NCI-H146 treated with DMSO at 0.1 percent for 48 hours (cell line): ENCODE data around the gene FNDC11.

Source experiments
- DNase-seq: peaks from one replicate; lab custom pipeline; 2025; ENCODE audit not compliant: unreplicated experiment; lab: John Stamatoyannopoulos, UW

FNDC11 gene

GRCh38 chr20:63522981-63523611 lies 30.9 kb upstream of the FNDC11 start:
- no peak for DNase-seq

- DNase-seq: no peak
Observed at GRCh38 chr20:63525185-63525584, 28.8 kb upstream of the FNDC11 start.

- DNase-seq: no peak
Observed at GRCh38 chr20:63525971-63526370, 28.0 kb upstream of the FNDC11 start.

GRCh38 chr20:63527184-63527583 lies 26.8 kb upstream of the FNDC11 start:
- DNase-seq: no peak

GRCh38 chr20:63529180-63529860 lies 24.6 kb upstream of the FNDC11 start:
- DNase-seq: no peak

- no peak for DNase-seq
Observed at GRCh38 chr20:63529861-63530787, 23.8 kb upstream of the FNDC11 start.

GRCh38 chr20:63530788-63531160 lies 23.2 kb upstream of the FNDC11 start:
- no peak for DNase-seq

- no peak for DNase-seq
Observed at GRCh38 chr20:63531686-63532448, 22.1 kb upstream of the FNDC11 start.

- DNase-seq: no peak
Observed at GRCh38 chr20:63532449-63532971, 21.4 kb upstream of the FNDC11 start.

- no peak for DNase-seq
Observed at GRCh38 chr20:63533388-63533787, 20.6 kb upstream of the FNDC11 start.

GRCh38 chr20:63533871-63534393 lies 20.0 kb upstream of the FNDC11 start:
- DNase-seq: no peak

GRCh38 chr20:63534427-63534830 lies 19.5 kb upstream of the FNDC11 start:
- no peak for DNase-seq

GRCh38 chr20:63534831-63535651 lies 18.9 kb upstream of the FNDC11 start:
- no peak for DNase-seq

- DNase-seq: peak; percentile 53
Observed at GRCh38 chr20:63536241-63536977, 17.6 kb upstream of the FNDC11 start.

GRCh38 chr20:63536997-63537524 lies 16.9 kb upstream of the FNDC11 start, which contains the start of gene PTK6:
Gene PTK6, minus strand, starts transcription at chr20:63537376. Its CDS starts 62 bp downstream, at chr20:63537314.
- DNase-seq: no peak

- peak; percentile 74 for DNase-seq
Observed at GRCh38 chr20:63537525-63538203, 16.3 kb upstream of the FNDC11 start.

- no peak for DNase-seq
Observed at GRCh38 chr20:63538204-63539091, 15.5 kb upstream of the FNDC11 start.
